Left colon (tissue), 2 donors: ENCODE measurements around the gene MAP4K2. TPM values are rescaled to one million over a fixed set of nuclear protein-coding genes. Genes with fewer than 3 reads are reported as not detected.

Experiments
- ATAC-seq: fragments of 200-7000 bp; cut with Tn5 transposase; one replicate; pipeline ENCODE4 v1.9.1; 2020; ENCODE audit warnings: mild to moderate bottlenecking, moderate library complexity
- DNase-seq, 2 donors: peaks; one replicate each; pipeline ENCODE4 v3.0.0-alpha.2; 2020
- intact Hi-C, 2 donors: fragments of 100-400 bp; cut with DNase I in 1 of 2; cut with micrococcal nuclease in 1 of 2; formaldehyde crosslinking; loops; one replicate each; pipeline versions ENCODE4 v1.11.2 to v1.14.0; 2022; cut with DNase I, micrococcal nuclease
- total RNA-seq, 2 donors: library from RNA; stranded (reverse); fragmentation: NEBNext Ultra II Directional; extraction: Animal tissue kit (Norgen Biotek cat#: 25700); gene quantifications; one replicate each; pipeline ENCODE4 v1.2.1, GENCODE V29; 2021
- donor health status: DM: no; HTN: no; CAD: no.
- donor health status: DM: yes; HTN: yes; CAD: no.

The MAP4K2 gene
- total RNA-seq, 2 donors from 2014 or later = 7.3 to 13.9 TPM

GRCh38 chr11:64778223-64778472, 24.9 kb downstream of the MAP4K2 start:
- DNase-seq (no peak), ATAC-seq (peak; percentile 2)
- intact Hi-C loops = no loop called here

GRCh38 chr11:64777449-64778222, 25.4 kb downstream of the MAP4K2 start:
- intact Hi-C loops = no loop called here
- peak; percentile 36 for ATAC-seq
- DNase-seq = peak; percentile 80 to 88

- DNase-seq = no peak
- intact Hi-C loops = no loop called here
- no peak for ATAC-seq
Observed at GRCh38 chr11:64776875-64777274, 26.1 kb downstream of the MAP4K2 start.

GRCh38 chr11:64776425-64776824, 26.6 kb downstream of the MAP4K2 start:
- no peak for ATAC-seq
- intact Hi-C loops = no loop called here
- no peak for DNase-seq

GRCh38 chr11:64774144-64774543, 28.9 kb downstream of the MAP4K2 start:
- DNase-seq (no peak), ATAC-seq (no peak)
- intact Hi-C loops = no loop called here

- intact Hi-C loops = no loop called here
- DNase-seq (no peak), ATAC-seq (no peak)
Observed at GRCh38 chr11:64772303-64773018, 30.6 kb downstream of the MAP4K2 start.

GRCh38 chr11:64771861-64772260, 31.2 kb downstream of the MAP4K2 start:
- DNase-seq (no peak), ATAC-seq (no peak)
- intact Hi-C loops = no loop called here

- no peak for DNase-seq
- intact Hi-C loops = no loop called here
- ATAC-seq = no peak
Observed at GRCh38 chr11:64770120-64770519, 32.9 kb downstream of the MAP4K2 start.

GRCh38 chr11:64769283-64769682, 33.7 kb downstream of the MAP4K2 start:
- ATAC-seq = no peak
- intact Hi-C loops = no loop called here
- DNase-seq = peak in 1 of 2 donors; percentile 6

- ATAC-seq (no peak), DNase-seq (peak in 1 of 2 donors; percentile 13)
- intact Hi-C loops = no loop called here
Observed at GRCh38 chr11:64768300-64768694, 34.7 kb downstream of the MAP4K2 start.

GRCh38 chr11:64767344-64768299, 35.4 kb downstream of the MAP4K2 start:
- ATAC-seq (peak; percentile 49), DNase-seq (peak; percentile 57 to 86)
- intact Hi-C loops = no loop called here

GRCh38 chr11:64766881-64767280, 36.1 kb downstream of the MAP4K2 start:
- ATAC-seq (no peak), DNase-seq (peak in 1 of 2 donors; percentile 21)
- intact Hi-C loops = no loop called here

- intact Hi-C loops = no loop called here
- ATAC-seq (no peak), DNase-seq (peak in 1 of 2 donors; percentile 21)
Observed at GRCh38 chr11:64765851-64766665, 37.0 kb downstream of the MAP4K2 start.

- peak in 1 of 2 donors; percentile 26 for DNase-seq
- intact Hi-C loops = no loop called here
- no peak for ATAC-seq
Observed at GRCh38 chr11:64765291-64765850, 37.6 kb downstream of the MAP4K2 start.

- ATAC-seq (no peak), DNase-seq (no peak)
- intact Hi-C loops = no loop called here
Observed at GRCh38 chr11:64764753-64765152, 38.3 kb downstream of the MAP4K2 start.

- ATAC-seq = no peak
- peak in 1 of 2 donors; percentile 23 for DNase-seq
Observed at GRCh38 chr11:64764040-64764611, 38.9 kb downstream of the MAP4K2 start.

GRCh38 chr11:64763526-64764039, 39.4 kb downstream of the MAP4K2 start:
- DNase-seq (peak in 1 of 2 donors; percentile 59), ATAC-seq (no peak)
- intact Hi-C loops = no loop called here

More at GRCh38 chr11:64764040-64764611, 38.9 kb downstream of the MAP4K2 start:
- intact Hi-C loops = no loop called here
